ENCODE data around the gene PRKAA1.

DNA sequence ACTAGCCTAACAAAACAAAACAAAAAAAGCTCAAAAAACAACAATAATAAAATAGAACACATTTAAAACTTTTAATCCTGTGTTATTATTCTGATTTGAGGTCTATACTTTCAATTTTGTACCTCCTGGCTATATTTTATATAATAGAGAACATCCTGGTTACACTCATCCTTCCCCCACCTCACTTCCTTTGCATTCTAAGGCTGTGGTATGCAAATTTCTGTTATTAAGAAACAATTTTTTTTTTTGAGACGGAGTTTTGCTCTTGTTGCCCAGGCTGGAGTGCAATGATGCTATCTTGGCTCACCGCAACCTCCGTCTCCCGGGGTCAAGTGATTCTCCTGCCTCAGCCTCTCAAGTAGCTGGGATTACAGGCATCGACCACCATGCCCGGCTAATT lies 39.9 kb upstream of the PRKAA1 start:
- TF ChIP-seq CTCF (IDR thresholded peaks at IDR 0.05) (no peak), POLR2AphosphoS5 (IDR thresholded peaks at IDR 0.05) (no peak)

Data from esophagus muscularis mucosa (tissue), 3 donors.